A172 (cell line): ENCODE measurements around the gene GCAT. TPM values are rescaled to one million over a fixed set of nuclear protein-coding genes. Genes with fewer than 3 reads are reported as not detected.
"Not testable (repeated sequence)": the region's sequence is repeated elsewhere in the genome, so short reads cannot be mapped to it uniquely, and the experiment has no call there.

ENCODE experiments used
- DNase-seq: peaks from one replicate; pipeline ENCODE4 v3.0.0-alpha.2; 2015; ENCODE audit warnings: low spot score
- total RNA-seq: library from RNA; depleted of rRNA; stranded (reverse); fragments of >200 nt; shearing (Covaris generic); gene quantifications from 2 replicates; pipeline ENCODE4 v1.2.3, GENCODE V29; 2014

The GCAT gene
- total RNA-seq, 1 experiment from 2014 or later: 11.4 TPM

DNA sequence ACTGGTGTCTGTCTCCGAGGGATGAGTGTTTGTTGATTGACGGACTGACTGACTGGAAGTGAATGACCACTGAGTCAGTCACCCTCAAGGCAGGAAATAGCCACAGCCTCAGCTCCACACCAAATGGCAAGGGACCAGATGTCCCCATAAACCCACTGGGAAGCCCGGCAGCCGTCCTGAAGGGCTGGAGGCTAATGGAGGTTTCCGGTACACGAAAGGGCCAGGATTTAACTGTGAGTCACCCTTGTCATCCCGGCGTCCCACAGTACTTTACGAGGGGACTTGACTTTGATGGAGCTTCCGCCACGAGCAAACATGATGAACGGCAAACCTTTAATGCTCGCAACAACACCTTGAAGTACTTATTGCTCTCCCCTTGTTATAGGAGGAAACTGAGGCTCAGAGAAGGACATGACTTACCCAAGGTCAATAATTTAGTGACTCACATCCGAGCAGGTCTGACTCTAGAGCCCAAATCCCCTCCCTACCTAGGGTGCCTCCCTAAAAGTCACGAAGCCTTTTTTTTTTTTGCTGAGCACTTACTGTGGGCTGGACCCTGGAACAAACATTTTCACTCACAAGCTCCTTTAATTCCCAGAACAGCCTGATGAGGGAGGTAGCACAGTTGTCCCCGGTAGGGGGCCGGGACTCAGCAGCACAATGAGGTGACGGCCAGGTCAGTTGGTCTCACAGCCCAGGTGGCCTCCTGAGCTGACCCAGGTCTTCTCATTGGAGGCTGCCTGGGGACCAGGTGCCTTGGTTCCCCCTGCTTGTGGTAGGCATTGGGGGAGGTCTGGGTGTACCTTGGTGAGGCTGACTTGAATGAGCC is 25.2 kb upstream of the GCAT start:
- peak; percentile 75 for DNase-seq

GRCh38 chr22:37784829-37785495 is 22.8 kb upstream of the GCAT start:
- no peak for DNase-seq

- no peak for DNase-seq
These were observed 17.5 kb upstream of the GCAT start for GRCh38 chr22:37790234-37790633.

- no peak for DNase-seq
These were observed 15.2 kb upstream of the GCAT start for GRCh38 chr22:37792494-37792893.

DNA sequence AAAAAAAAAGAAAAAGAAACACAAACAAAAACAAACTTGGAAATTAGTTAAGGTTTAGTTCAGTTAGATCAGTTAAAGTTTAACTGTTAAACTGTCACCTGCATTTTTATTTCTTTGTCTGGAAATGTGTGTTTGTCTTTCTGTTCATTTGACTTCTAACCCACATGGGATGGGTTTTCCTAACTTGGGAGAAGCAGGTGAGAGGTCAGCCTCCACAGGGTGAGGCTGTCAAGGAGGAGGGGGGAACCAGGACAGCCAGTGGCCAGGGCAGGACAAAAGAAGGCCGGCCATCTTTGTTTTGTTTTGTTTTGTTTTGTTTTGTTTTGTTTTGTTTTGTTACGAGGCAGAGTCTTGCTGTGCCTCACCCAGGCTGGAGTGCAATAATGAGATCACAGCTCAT is 13.4 kb upstream of the GCAT start:
- no peak for DNase-seq

DNA sequence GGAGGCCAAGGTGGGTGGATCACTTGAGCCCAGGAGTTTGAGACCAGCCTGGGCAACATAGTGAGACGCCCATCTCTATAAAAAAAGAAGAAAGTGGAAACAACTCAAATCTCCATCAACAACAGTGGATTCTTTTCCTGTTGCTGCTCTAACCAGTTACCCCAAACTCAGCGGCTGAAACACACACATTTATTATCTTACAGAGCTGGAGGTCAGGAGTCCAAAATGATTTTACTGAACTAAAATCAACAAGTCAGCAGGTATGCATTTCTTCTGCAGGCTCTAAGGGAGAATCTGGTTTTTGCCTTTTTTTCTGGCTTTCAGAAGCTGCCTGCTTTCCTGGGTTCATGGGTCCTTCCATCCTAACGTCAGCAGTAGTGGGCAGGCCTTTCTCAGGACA is 11.7 kb upstream of the GCAT start:
- no peak for DNase-seq

DNA sequence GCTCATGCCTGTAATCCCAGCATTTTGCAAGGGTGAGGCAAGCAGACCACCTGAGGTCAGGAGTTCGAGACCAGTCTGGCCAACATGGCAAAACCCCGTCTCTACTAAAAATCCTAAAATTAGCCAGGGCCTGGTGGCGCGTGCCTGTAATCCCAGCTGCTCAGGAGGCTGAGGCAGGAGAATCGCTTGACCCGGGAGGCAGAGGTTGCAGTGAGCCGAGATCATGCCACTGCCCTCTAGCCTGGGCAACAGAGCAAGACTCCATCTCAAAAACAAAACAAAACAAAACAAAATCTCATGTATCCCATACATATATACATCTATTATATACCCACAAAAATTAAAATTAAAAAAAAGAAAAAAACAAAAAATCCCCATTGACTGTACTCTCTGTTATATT is 10.5 kb upstream of the GCAT start:
- DNase-seq: not testable (repeated sequence)

GRCh38 chr22:37797874-37798500 is 9.7 kb upstream of the GCAT start:
- no peak for DNase-seq

DNA sequence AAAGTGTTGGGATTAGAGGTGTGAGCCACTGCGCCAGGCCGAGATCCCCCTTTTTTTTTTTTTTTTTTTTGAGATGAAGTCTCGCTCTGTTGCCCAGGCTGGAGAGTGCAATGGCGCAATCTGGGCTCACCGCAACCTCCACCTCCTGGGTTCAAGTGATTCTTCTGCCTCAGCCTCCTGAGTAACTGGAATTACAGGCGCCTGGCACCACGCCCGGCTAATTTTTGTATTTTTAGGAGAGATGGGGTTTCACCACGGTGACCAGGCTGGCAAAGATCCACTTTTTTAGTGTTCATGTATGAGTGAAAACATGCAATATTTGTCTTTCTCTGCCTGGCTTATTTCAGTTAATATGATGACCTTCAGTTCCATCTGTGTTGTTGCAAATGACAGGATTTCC is 7.8 kb upstream of the GCAT start:
- not testable (repeated sequence) for DNase-seq

- DNase-seq: no peak
These were observed 5.8 kb upstream of the GCAT start for GRCh38 chr22:37801946-37802309.

DNA sequence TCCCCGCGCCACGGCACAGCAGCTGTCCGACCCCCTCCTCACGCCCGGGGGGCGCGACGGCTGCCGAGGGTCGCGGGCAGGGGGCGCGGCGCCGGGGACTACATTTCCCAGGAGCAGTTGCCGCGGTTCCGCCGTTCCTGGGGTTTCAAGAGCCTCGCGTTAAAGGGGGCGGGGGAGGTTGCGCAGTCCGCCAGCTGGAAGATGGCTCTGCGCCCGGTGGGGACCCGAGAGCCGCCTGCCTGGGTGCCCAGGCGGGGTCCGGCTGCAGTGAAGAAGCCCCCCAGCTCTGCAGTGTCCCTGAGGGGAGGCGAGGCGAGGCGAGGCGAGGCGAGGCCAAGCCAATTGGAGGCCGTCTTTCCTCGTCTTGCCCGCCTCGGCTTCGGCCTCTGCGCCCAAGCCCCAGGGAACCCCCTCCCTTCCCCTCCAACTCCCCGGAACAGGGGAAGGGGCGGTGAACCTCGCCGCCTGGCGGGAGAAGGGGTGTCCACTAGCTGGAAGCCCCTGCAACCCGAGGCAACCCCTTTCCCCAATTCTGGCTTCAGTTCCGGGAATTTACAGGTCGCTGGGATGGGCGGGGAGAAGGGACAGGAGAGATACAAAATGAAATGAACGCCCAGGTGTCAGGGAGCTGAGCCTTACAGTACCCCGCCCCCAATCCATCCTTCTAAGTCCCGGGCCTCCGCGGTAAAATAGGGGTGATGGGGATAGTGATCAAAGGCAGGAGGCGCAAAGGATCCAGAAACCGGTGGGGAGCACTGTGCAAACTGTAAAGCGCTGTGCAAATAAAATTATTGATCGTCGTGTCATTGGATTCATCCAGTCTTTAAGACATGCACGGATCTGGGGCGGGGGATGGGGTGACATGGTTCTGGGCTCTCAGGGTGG is 5.2 kb upstream of the GCAT start:
- DNase-seq: no peak

- no peak for DNase-seq
These were observed 4.5 kb upstream of the GCAT start for GRCh38 chr22:37803195-37803638.

GRCh38 chr22:37803639-37804351 is 3.9 kb upstream of the GCAT start:
- DNase-seq: no peak

DNA sequence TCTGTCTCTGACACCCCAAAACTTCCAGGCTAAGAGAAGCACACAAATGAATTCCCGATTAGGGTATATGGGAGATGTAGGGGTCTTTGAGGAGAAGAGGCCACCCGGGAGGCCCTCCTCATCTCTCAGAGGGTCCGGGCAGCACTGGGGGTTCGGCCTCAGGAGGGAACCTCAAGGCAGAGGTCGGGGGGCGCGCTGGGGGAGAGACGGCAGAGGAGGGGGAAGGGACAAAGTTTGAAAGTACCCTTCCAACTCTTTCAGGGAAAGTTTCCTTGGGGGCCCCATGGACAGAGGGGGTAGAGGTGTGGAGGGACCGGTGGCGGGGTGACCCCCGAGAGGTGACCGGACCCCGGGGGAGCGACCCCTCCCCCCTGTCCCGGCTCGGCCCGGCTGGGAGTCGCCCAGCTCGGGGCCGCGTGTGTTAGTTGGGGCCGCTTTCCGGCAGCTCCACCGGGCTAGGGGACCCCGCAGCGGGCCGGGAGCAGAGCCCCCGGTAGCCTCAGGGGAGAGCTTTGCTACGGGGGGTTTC is 3.3 kb upstream of the GCAT start:
- no peak for DNase-seq

GRCh38 chr22:37804881-37805809 is 2.6 kb upstream of the GCAT start:
- DNase-seq: no peak

- DNase-seq: no peak
These were observed 1.9 kb upstream of the GCAT start for GRCh38 chr22:37805810-37806277.

GRCh38 chr22:37806409-37807333 is 1.1 kb upstream of the GCAT start:
- DNase-seq: no peak

DNA sequence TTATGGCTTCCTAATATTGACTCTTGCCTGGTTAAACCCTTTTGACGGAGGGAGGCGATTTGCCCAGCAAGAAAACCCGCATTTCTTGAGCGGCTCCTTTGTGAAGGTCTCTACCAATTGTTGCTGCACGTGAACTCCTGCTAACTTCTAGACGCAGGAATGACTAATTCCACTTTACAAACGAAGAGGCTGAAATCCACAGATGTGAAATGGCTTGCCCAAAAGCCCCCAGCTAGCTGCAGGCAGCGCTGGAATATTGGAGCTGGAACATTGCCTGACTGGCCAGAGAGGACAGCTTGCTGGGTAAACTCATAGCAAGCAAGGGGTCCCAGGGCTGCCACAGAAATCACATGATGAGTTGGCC is 542 bp downstream of the GCAT start:
- DNase-seq: no peak
